Neuronal stem cell (in vitro differentiated cells): ENCODE data around the gene QSER1. TPM values are rescaled to one million over a fixed set of nuclear protein-coding genes. Genes with fewer than 3 reads are reported as not detected.

ENCODE experiments used
- DNase-seq: peaks from one replicate; pipeline ENCODE4 v3.0.0-alpha.2; 2013; ENCODE audit warnings: low spot score
- H2AFZ ChIP-seq: one replicate; pipeline ENCODE4 v1.6.1; 2013; ENCODE audit warnings: mild to moderate bottlenecking, low read length, inconsistent platforms
- H2AK5ac ChIP-seq: 2 replicates; pipeline ENCODE4 v1.6.1; 2013; ENCODE audit warnings: low read depth, mild to moderate bottlenecking, inconsistent platforms, low read length, moderate library complexity, mixed read lengths
- H2BK120ac ChIP-seq: 2 replicates; pipeline ENCODE4 v1.6.1; 2013; ENCODE audit warnings: low read depth, mild to moderate bottlenecking, inconsistent platforms, low read length, moderate library complexity, mixed read lengths
- H2BK12ac ChIP-seq: one replicate; pipeline ENCODE4 v1.6.1; 2013; ENCODE audit warnings: low read length, inconsistent platforms
- H2BK15ac ChIP-seq: 2 replicates; pipeline ENCODE4 v1.6.1; 2013; ENCODE audit warnings: mild to moderate bottlenecking, low read length, inconsistent platforms, mixed read lengths
- H2BK5ac ChIP-seq: one replicate; pipeline ENCODE4 v1.6.1; 2013; ENCODE audit warnings: inconsistent platforms, mild to moderate bottlenecking, low read length, moderate library complexity
- H3K14ac ChIP-seq: one replicate; pipeline ENCODE4 v1.6.1; 2013; ENCODE audit warnings: low read length, inconsistent platforms
- H3K18ac ChIP-seq: 2 replicates; pipeline ENCODE4 v1.6.1; 2013; ENCODE audit warnings: low read length, inconsistent platforms
- H3K23ac ChIP-seq: 2 replicates; pipeline ENCODE4 v1.6.1; 2013; ENCODE audit warnings: low read depth, mild to moderate bottlenecking, mixed read lengths, low read length, inconsistent platforms; ENCODE audit not compliant: poor library complexity
- H3K27ac ChIP-seq: replicated peaks from 3 replicates; pipeline ENCODE4 v1.5.1; 2013; ENCODE audit warnings: low read length, inconsistent platforms
- H3K27me3 ChIP-seq, 3 experiments: 2 replicates each; pipeline ENCODE4 v1.6.1; 2013; ENCODE audit warnings: low read length in 3 of 3, mild to moderate bottlenecking in 2 of 3, inconsistent platforms in 1 of 3, low read depth in 1 of 3, mixed read lengths in 1 of 3, moderate library complexity in 1 of 3; ENCODE audit not compliant: control insufficient read depth in 3 of 3, insufficient read depth in 3 of 3
- H3K36me3 ChIP-seq, 2 donors: replicated peaks in 1 of 2; 2 replicates each; pipeline ENCODE4 v1.6.1; 2013; ENCODE audit warnings: low read length in 2 of 2; ENCODE audit not compliant: control insufficient read depth in 2 of 2, insufficient read depth in 2 of 2
- H3K4ac ChIP-seq: 2 replicates; pipeline ENCODE4 v1.6.1; 2013; ENCODE audit warnings: inconsistent platforms, mild to moderate bottlenecking, low read length, moderate library complexity
- H3K4me1 ChIP-seq, 2 donors: 1 replicate in 1 of 2; 2 replicates in 1 of 2; pipeline ENCODE4 v1.6.1; 2013; ENCODE audit warnings: low read length in 2 of 2, low read depth in 1 of 2; ENCODE audit not compliant: control insufficient read depth in 2 of 2, insufficient read depth in 1 of 2
- H3K4me2 ChIP-seq: one replicate; pipeline ENCODE4 v1.6.1; 2013; ENCODE audit warnings: mild to moderate bottlenecking, low read length, inconsistent platforms; ENCODE audit not compliant: insufficient read depth, poor library complexity, severe bottlenecking
- H3K4me3 ChIP-seq, 2 donors: 2 replicates each; pipeline ENCODE4 v1.5.1; 2013; ENCODE audit warnings: low read length in 2 of 2, mild to moderate bottlenecking in 2 of 2, inconsistent platforms in 1 of 2, moderate library complexity in 1 of 2
- H3K79me1 ChIP-seq: one replicate; pipeline ENCODE4 v1.6.1; 2013; ENCODE audit warnings: low read depth, mild to moderate bottlenecking, inconsistent platforms, low read length, moderate library complexity
- H3K9ac ChIP-seq: one replicate; pipeline ENCODE4 v1.6.1; 2013; ENCODE audit warnings: mild to moderate bottlenecking, low read depth, low read length, inconsistent platforms; ENCODE audit not compliant: poor library complexity
- H3K9me3 ChIP-seq, 2 donors: replicated peaks in 1 of 2; 2 replicates each; pipeline versions ENCODE3 to v1.6.1; 2013; ENCODE audit warnings: low read length in 2 of 2, mild to moderate bottlenecking in 2 of 2, inconsistent platforms in 1 of 2, low read depth in 1 of 2, mixed read lengths in 1 of 2, moderate library complexity in 1 of 2; ENCODE audit not compliant: control insufficient read depth in 2 of 2, insufficient read depth in 1 of 2
- H4K8ac ChIP-seq: one replicate; pipeline ENCODE4 v1.6.1; 2013; ENCODE audit warnings: low read depth, mild to moderate bottlenecking, inconsistent platforms, low read length, moderate library complexity
- H4K91ac ChIP-seq: one replicate; pipeline ENCODE4 v1.6.1; 2013; ENCODE audit warnings: low read length, low read depth, mild to moderate bottlenecking, inconsistent platforms; ENCODE audit not compliant: poor library complexity
- WGBS, 2 donors: extraction: QIAGEN DNeasy Blood & Tissue Kit; methylation state at CpG; one replicate each; pipeline ENCODE4 v1.1.7; 2013; ENCODE audit warnings: missing lambda C conversion rate in 2 of 2, mixed read lengths in 1 of 2; ENCODE audit not compliant: insufficient read length in 2 of 2, insufficient replicate concordance in 1 of 2; ENCODE audit errors: extremely low coverage in 2 of 2; 5-methylcytosine and 5-hydroxymethylcytosine counted together
- polyA plus RNA-seq, 2 experiments: library from polyadenylated mRNA; stranded (reverse); fragments of 200-250 nt; gene quantifications; one replicate each; pipeline ENCODE4 v1.2.3, GENCODE V29; 2013

The QSER1 gene
- 26.0 TPM for polyA plus RNA-seq (2013, experiment 1 of 2)
- 27.4 TPM for polyA plus RNA-seq (2013, experiment 2 of 2)

- Histone ChIP-seq H3K4me2 (peak within 1 kb of the TSS; percentile 86), H2BK120ac (peak within 1 kb of the TSS; percentile 94), H2AFZ (peak within 1 kb of the TSS; percentile 96), H3K9ac (peak within 1 kb of the TSS; percentile 88), H2AK5ac (peak within 1 kb of the TSS; percentile 88), H2BK15ac (peak within 1 kb of the TSS; percentile 64), H3K4me1 (peaks cover 2 to 11% of the 10 kb centered on the region in 2 donors), H3K4me3 (peak within 1 kb of the TSS; percentile 85 to 97), H2BK5ac (peak within 1 kb of the TSS; percentile 99), H4K91ac (no peak within 1 kb of the TSS), H3K27me3 (no peaks in the 10 kb centered on the region), H3K79me1 (peaks cover 1% of the 10 kb centered on the region), H3K27ac (peak within 1 kb of the TSS; percentile 97), H3K36me3 (peaks cover 0 to 9% of the 10 kb centered on the region in 2 donors), H3K4ac (peak within 1 kb of the TSS; percentile 84), H2BK12ac (no peak within 1 kb of the TSS), H4K8ac (peak within 1 kb of the TSS; percentile 17), H3K14ac (peak within 1 kb of the TSS; percentile 71), H3K9me3 (peaks cover 0 to 2% of the 10 kb centered on the region in 2 donors), H3K23ac (peak within 1 kb of the TSS; percentile 80), H3K18ac (peak within 1 kb of the TSS; percentile 100)
- whole genome bisulfite sequencing, 2 donors = no CpG with 5 or more reads among the region's 91 CpGs
- peak; percentile 72 for DNase-seq
Measured at GRCh38 chr11:32892355-32893092, at the start of gene QSER1. TSS of gene QSER1 (plus strand) at chr11:32892811. CDS start at chr11:32893126, 315 bp downstream.

DNA sequence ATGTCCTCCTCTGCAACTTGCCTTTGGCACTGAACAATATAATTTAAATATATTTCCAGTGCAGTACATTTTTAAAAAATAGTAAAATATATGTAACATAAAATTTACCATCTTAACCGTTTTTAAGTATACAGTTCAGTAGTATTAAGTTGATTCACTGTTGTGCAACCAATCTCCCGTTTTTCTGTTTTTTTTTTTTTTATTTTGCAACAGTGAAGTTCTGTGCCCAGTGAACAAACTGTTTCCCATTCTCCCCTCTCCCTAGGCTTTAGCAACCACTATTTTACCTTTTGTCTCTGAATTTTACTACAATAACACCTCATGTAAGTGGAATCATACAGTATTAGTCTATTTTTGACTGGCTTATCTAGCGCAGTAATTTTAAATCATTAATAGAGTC lies 49.1 kb upstream of the QSER1 start:
- Histone ChIP-seq H3K9me3 (peaks cover 0 to 2% of the 10 kb centered on the region in 2 donors), H3K36me3 (no peaks in the 10 kb centered on the region), H3K18ac (no peak overlapping the region), H3K27me3 (no peaks in the 10 kb centered on the region), H3K4me3 (no peak overlapping the region), H3K79me1 (no peaks in the 10 kb centered on the region), H2AFZ (no peak overlapping the region), H4K8ac (no peak overlapping the region), H3K4me1 (no peaks in the 10 kb centered on the region), H3K9ac (no peak overlapping the region), H2BK15ac (no peak overlapping the region), H3K14ac (no peak overlapping the region), H3K27ac (no peak overlapping the region), H2BK12ac (no peak overlapping the region), H2AK5ac (no peak overlapping the region), H2BK5ac (no peak overlapping the region), H4K91ac (no peak overlapping the region), H3K23ac (no peak overlapping the region), H2BK120ac (no peak overlapping the region), H3K4me2 (no peak overlapping the region), H3K4ac (no peak overlapping the region)
- no peak for DNase-seq
- WGBS, 2 donors = no CpG with 5 or more reads among the region's 3 CpGs

DNA sequence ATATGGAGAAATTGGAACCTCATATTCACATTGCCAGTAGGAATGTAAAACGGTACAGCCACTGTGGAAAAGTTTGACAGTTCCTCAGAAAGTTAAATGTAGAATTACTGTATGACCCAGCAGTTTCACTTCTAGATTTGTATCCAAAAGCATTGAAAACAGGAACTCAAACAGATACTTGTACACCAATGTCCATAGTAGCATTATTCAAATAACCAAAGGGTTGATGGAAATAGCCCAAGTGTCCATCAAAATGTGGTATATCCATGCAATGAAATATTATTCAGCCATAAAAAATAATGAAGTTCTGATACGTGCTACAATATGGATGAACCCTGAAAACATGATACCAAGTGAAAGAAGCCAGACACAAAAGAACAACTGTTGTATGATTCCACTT lies 45.1 kb upstream of the QSER1 start:
- Histone ChIP-seq H3K4me2 (no peak overlapping the region), H2BK15ac (no peak overlapping the region), H2BK120ac (no peak overlapping the region), H3K9me3 (peaks cover 0 to 2% of the 10 kb centered on the region in 2 donors), H2BK5ac (no peak overlapping the region), H2AFZ (no peak overlapping the region), H4K8ac (no peak overlapping the region), H3K27ac (no peak overlapping the region), H2BK12ac (no peak overlapping the region), H4K91ac (no peak overlapping the region), H3K79me1 (no peaks in the 10 kb centered on the region), H3K23ac (no peak overlapping the region), H3K14ac (no peak overlapping the region), H3K4ac (no peak overlapping the region), H3K27me3 (no peaks in the 10 kb centered on the region), H2AK5ac (no peak overlapping the region), H3K9ac (no peak overlapping the region), H3K36me3 (no peaks in the 10 kb centered on the region), H3K18ac (no peak overlapping the region), H3K4me1 (no peaks in the 10 kb centered on the region), H3K4me3 (no peak overlapping the region)
- WGBS, 2 donors = no CpG with 5 or more reads among the region's 2 CpGs
- DNase-seq = no peak

- H3K14ac ChIP-seq = no peak overlapping the region
- no peaks in the 10 kb centered on the region for H3K36me3 ChIP-seq
- no peak for DNase-seq
- no peak overlapping the region for H2AFZ ChIP-seq
- no peak overlapping the region for H2BK12ac ChIP-seq
- no peak overlapping the region for H4K91ac ChIP-seq
- no peak overlapping the region for H3K27ac ChIP-seq
- no CpG with 5 or more reads among the region's 1 CpG for WGBS, 2 donors
- H3K9ac ChIP-seq = no peak overlapping the region
- no peak overlapping the region for H3K4me3 ChIP-seq
- no peak overlapping the region for H2AK5ac ChIP-seq
- no peak overlapping the region for H4K8ac ChIP-seq
- H3K4ac ChIP-seq = no peak overlapping the region
- H2BK120ac ChIP-seq = no peak overlapping the region
- peaks cover 0 to 2% of the 10 kb centered on the region in 2 donors for H3K9me3 ChIP-seq
- H2BK5ac ChIP-seq = no peak overlapping the region
- H3K23ac ChIP-seq = no peak overlapping the region
- H3K79me1 ChIP-seq = no peaks in the 10 kb centered on the region
- H3K27me3 ChIP-seq = no peaks in the 10 kb centered on the region
- no peak overlapping the region for H3K4me2 ChIP-seq
- H3K4me1 ChIP-seq = no peaks in the 10 kb centered on the region
- no peak overlapping the region for H2BK15ac ChIP-seq
- no peak overlapping the region for H3K18ac ChIP-seq
Measured at GRCh38 chr11:32849761-32850160, 42.9 kb upstream of the QSER1 start.
